NOMO-1 treated with DMSO at 0.1 percent for 48 hours (cell line): Measurements from ENCODE around the gene AP3S2.
"Not testable (repeated sequence)": the region's sequence is repeated elsewhere in the genome, so short reads cannot be mapped to it uniquely, and the experiment has no call there.

Experiments used
- DNase-seq: peaks from one replicate; lab custom pipeline; 2025; ENCODE audit not compliant: unreplicated experiment; lab: John Stamatoyannopoulos, UW

Gene AP3S2

GRCh38 chr15:89802986-89803824 lies 90.6 kb downstream of the AP3S2 start:
- no peak for DNase-seq

DNA sequence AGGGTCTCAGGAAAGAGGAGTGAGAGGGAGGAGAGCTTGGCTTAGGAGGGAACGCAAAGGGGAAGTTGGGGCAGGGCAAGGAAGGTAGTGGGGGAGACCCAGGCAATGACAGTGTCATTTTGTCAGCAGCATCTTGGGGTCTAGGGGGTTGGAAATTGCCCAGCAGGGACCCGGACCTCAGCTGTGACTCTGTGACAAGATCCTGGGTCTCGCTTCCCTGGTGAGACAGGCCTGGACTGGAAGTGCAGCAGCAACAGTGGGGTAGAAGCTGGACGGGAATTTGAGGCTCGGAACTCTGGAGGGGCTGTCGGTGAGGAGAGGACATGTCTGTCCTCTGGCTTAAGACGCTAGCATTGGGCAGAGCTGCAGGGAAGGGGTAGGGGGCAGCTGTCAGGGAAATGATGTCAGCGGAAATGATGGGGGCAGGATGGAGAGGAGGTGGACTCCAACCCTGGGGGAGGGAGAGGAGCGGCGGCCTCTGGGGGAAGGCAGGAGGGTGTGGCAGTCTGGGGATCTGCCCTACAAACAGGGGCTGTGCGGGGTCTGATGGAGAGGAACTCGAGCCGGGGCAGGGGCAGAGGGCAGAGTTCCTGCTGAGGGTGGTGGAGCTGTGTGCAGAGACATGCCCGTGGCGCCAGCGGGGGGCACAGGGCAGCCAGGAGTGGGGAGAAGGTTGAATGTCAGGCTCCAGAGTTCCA lies 91.4 kb downstream of the AP3S2 start:
- no peak for DNase-seq

DNA sequence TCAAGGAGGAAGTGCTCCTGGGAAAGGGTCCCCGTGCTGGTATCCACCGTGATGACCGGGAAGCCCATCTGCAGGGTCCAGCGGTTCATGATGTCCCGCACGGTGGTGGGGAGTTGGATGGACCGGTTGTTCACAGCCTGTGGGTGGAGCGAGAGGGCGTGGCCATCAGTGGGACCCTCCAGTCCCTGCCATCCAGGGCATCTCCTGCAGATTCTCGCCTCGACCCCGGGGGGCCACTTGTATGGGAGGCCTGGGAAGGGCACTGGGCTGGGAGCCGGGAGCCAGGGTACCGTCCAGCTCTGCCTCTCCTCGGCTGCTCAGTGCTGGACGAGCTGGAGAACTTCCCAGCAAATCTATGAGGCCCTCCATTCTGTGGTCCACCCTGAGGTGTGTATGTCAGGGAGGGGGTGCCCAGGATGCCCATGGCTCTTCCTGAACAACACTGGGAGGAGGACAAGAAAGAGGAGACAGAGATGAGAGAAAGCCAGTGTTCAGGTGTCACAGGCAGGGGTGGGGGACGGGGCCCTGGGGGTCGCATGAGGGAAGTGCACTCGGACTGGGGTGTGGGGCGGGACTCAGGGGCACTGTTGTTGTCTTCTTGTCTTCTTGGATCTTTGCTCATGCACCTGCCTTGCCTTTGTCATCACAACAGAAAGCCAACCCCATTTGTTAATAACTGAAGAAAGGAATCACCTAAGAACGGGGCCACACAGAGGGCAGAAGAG lies 92.2 kb downstream of the AP3S2 start:
- DNase-seq = no peak

DNA sequence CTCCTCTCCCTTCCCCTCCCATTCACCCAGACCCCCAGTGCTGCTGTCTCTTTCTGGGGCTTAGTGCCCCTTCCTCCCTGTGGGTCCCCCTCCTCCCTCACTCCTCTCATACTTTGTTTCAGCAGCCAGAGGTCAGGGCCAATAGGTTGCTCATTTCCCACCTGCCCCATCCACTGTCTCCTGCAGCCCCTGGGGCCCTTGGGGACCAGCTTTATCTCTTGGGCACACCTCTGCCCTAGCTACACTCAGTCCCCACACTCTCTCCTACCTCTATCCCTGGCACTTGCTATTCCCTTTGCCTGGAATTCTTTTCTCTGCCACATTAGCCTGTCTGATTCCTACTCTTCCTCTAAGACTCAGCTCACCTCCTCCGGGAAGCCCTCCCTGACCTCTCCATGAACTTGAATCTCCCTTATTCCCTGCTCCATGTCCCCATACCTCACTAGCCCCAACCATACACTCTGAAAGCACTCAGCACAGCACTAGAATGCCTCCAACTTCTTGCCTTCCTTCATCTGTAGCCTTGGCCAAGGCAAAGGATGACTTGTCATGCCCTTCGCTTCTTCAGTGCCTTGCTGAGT lies 93.8 kb downstream of the AP3S2 start:
- DNase-seq = no peak

GRCh38 chr15:89799011-89799911 lies 94.5 kb downstream of the AP3S2 start:
- DNase-seq = no peak

GRCh38 chr15:89797678-89798201 lies 96.1 kb downstream of the AP3S2 start:
- DNase-seq = no peak

DNA sequence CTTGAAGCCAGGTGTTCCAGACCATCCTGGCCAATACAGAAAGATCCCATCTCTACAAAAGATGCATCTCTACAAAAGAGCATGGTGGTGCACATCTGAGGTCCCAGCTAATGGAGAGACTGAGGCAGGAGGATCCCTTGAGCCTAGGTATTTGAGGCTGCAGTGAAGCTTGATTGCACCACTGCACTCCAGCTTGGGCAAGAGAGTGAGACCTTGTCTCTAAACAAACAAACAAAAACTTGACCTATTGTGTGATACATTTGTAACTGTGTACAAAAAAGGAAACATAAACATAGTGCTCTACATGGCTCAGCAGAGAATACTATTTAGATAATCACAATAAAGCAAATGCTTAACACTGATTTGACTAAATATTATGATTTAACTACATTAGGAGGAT lies 97.8 kb downstream of the AP3S2 start:
- DNase-seq = no peak

DNA sequence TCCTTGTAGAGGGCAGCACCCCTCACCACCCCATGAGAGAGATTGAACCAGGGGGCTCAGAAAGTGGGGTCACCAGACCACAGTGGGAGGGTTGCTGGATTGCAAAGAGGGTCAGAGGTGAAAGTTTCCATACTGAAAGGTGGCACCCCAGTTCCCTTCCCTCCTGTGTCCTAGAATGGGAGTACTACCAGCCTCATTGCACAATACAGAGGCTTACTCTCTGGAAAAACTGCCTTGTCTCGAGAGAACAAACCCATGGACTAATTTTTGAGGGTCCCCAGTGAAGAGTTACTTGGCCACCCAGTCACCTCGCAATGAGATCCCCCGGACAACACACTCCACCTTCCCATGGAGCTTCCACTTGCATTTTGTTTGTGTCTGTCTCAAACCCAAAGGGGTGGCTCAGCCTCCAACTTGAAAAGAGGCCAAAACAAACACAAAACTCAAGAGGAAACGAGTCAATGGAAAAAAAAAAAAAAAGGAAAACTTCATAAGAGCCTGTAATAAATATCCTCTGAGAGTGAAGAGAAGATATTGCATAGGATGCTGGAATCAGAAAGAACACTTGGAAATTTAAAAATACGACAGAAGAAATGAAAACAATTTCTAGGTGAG lies 99.1 kb downstream of the AP3S2 start:
- no peak for DNase-seq

DNA sequence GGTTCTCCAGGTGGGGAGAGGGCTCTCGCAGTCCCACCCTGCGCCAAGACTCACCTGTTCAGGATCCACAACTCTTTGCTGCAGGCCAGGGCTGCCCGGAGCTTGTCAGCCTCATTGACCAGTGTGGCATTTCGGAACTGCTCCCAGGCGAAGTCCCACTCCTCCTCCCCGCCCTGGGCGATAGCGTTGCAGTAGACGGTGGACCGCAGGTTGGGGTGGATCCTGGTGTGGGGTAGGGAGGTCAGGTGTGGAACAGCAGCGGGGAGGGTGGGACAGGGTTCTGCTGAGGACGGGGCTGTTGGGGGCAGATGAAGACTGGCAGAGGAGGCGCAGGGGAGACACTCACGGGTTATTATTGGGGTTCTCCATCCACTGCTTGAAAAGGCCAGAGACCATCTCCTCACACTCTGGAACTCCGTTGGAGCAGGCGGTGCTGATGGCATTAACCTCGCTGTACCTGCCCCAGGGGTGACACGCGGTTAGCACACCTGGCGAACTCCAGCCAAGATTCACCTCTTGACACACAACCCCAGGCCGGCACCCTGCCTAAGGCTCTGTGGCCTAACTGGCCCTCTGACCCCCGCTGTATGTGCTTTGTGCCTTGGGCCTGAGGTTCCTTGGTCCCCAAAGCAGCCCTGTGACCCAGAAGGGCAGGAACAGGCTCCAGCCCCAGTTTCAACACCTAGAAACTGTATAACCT lies 101.5 kb downstream of the AP3S2 start:
- DNase-seq = no peak

- DNase-seq = no peak
Measured at GRCh38 chr15:89790661-89791060, 103.1 kb downstream of the AP3S2 start.

DNA sequence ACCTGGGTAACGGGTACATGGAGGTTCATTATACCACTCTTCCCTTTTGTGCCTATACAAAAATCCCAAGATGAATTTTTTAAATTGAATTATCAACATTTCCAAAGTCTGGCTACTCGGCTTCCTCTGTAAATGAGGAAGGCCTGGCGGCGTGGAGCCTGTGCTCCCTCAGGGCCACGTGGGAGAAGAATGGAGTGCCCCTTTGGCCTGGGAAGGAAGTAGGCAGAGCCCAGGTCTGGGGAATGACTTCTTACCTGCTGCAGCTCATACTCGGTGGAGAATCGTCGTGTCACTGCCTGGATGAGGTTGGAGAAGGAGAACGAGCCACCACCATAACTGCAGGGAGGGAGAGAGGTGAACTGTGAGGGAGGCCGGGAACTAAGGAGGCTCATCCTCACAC lies 103.6 kb downstream of the AP3S2 start:
- no peak for DNase-seq

- not testable (repeated sequence) for DNase-seq
Measured at GRCh38 chr15:89788585-89788984, 105.2 kb downstream of the AP3S2 start.

DNA sequence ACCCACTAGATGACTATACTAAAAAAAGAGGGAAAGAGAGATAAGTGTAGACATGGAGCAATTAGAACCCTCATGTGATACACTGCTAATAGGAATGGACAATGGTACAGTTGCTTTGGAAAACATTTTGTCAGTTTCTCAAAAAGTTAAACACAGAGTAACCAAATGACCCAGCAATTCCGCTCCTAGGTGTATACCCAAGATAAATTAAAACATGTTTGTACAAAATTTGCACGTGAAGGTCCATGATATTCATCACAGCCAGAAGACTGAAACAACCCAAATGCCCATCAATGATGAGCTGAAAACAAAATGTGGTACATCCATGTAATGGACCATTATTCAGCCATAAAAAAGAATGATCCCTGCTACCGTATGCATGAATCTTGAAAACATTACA lies 105.8 kb downstream of the AP3S2 start:
- DNase-seq = no peak

- no peak for DNase-seq
Measured at GRCh38 chr15:89785774-89786140, 108.0 kb downstream of the AP3S2 start.

GRCh38 chr15:89785064-89785773 lies 108.6 kb downstream of the AP3S2 start:
- no peak for DNase-seq

DNA sequence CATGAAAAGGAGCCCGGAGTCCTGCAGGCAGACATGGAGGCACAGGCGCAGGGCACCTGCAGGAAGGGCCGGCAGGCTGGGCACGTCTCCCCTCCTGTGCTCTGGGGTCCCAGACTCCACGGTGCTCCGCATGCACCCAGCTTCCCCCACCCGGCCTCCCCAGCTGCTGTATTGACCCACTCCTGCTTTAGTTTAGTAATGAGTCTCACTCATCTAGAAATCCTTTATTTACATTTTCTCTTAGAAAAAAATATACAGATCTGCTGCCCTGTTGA lies 109.2 kb downstream of the AP3S2 start:
- no peak for DNase-seq

DNA sequence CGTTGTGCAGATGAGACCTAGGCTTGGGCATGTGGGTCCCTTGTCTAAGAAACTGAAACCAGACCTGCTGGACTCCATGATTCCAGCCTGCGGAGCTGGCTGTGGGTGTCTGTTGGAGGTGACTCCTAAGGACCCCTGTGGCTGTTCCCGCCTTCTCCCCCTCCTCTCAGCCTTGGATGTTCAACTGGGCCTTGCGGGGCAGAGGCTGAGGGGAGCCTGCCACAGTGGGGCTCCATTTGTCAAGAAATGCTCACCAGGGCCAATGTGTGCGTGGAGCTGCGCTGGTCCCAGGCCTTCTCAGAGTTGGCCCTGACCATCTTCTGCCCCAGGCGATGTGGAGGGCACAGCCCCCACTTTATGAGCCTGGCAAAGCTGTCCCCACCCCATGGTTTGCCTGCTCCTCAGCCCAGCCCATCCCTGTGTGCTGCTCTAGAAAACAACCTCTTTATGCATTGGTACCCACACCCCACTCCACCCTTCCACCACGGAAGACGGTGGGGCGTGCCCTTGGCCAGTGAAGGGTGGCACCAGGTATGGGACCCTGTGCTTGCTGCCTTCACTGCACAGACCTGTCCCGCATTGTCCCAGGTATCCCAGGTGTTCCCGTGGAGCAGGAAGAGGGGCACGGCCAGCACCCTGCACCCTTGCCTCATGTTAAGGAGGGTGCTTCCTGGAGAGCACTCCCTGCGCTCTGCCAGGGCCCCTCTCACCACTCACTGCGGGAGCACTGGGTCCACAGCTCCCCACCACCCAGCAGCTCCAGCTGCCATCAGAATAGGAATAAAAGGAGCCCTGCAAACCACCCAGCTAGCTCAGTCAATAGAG lies 109.7 kb downstream of the AP3S2 start:
- DNase-seq = no peak
